SK-N-MC (cell line): ENCODE data around the gene XAGE3.
"Not testable (repeated sequence)": the region's sequence is repeated elsewhere in the genome, so short reads cannot be mapped to it uniquely, and the experiment has no call there.

ENCODE experiments used
- EZH2 ChIP-seq: fragments of 200-600 bp; sonication (generic); IDR thresholded peaks from one replicate; pipeline ENCODE4 v1.6.1; 2017; ENCODE audit warnings: antibody characterized with exemption
- POLR2AphosphoS5 ChIP-seq: IDR thresholded peaks from 2 replicates; pipeline ENCODE4 v1.6.1; 2012; ENCODE audit warnings: mild to moderate bottlenecking, low read depth, low read length, borderline replicate concordance

- TF ChIP-seq EZH2, POLR2AphosphoS5: not testable (repeated sequence)
Measured at GRCh38 chrX:52856991-52857525, 10.8 kb downstream of the XAGE3 start.
